HG02943 (cell line): ENCODE measurements around the gene CCNB1IP1.
"Not testable (repeated sequence)": the region's sequence is repeated elsewhere in the genome, so short reads cannot be mapped to it uniquely, and the experiment has no call there.

Source experiments
- ATAC-seq: cut with Tn5 transposase; IDR thresholded peaks from one replicate; pipeline ENCODE4 v1.9.1; 2021; ENCODE audit warnings: mild to moderate bottlenecking, low read depth, moderate library complexity; ENCODE audit not compliant: unreplicated experiment

The CCNB1IP1 gene

GRCh38 chr14:20333494-20333841 lies 389 bp upstream of the CCNB1IP1 start:
- ATAC-seq, result no peak

GRCh38 chr14:20332431-20332787 lies 670 bp downstream of the CCNB1IP1 start:
- no peak for ATAC-seq

- ATAC-seq, result no peak
Measured at GRCh38 chr14:20331053-20331613, 1.9 kb downstream of the CCNB1IP1 start.

GRCh38 chr14:20329355-20329754 lies 3.7 kb downstream of the CCNB1IP1 start:
- ATAC-seq, result no peak

GRCh38 chr14:20328705-20329104 lies 4.4 kb downstream of the CCNB1IP1 start:
- ATAC-seq, result no peak

- ATAC-seq, result no peak
Measured at GRCh38 chr14:20327005-20327869, 5.8 kb downstream of the CCNB1IP1 start.

GRCh38 chr14:20317720-20318119 lies 15.4 kb downstream of the CCNB1IP1 start:
- ATAC-seq, result no peak

- no peak for ATAC-seq
Measured at GRCh38 chr14:20314026-20314425, 19.1 kb downstream of the CCNB1IP1 start.

GRCh38 chr14:20306079-20306423 lies 27.0 kb downstream of the CCNB1IP1 start:
- ATAC-seq, result no peak

GRCh38 chr14:20305265-20306078 lies 27.6 kb downstream of the CCNB1IP1 start, which contains the start of gene TTC5:
Gene TTC5 (minus strand): TSS chr14:20305951. CDS start chr14:20305937, 14 bp downstream.
- peak; percentile 97 for ATAC-seq

GRCh38 chr14:20302042-20302755 lies 30.9 kb downstream of the CCNB1IP1 start:
- no peak for ATAC-seq

GRCh38 chr14:20295067-20295466 lies 38.0 kb downstream of the CCNB1IP1 start:
- peak; percentile 74 for ATAC-seq

- ATAC-seq, result no peak
Measured at GRCh38 chr14:20294636-20295035, 38.4 kb downstream of the CCNB1IP1 start.

GRCh38 chr14:20281998-20282397 lies 51.1 kb downstream of the CCNB1IP1 start:
- ATAC-seq, result not testable (repeated sequence)

GRCh38 chr14:20280265-20280664 lies 52.8 kb downstream of the CCNB1IP1 start:
- ATAC-seq, result not testable (repeated sequence)

- ATAC-seq, result no peak
Measured at GRCh38 chr14:20278414-20278813, 54.7 kb downstream of the CCNB1IP1 start.

GRCh38 chr14:20277409-20277808 lies 55.7 kb downstream of the CCNB1IP1 start:
- no peak for ATAC-seq

GRCh38 chr14:20274062-20274461 lies 59.0 kb downstream of the CCNB1IP1 start:
- no peak for ATAC-seq

GRCh38 chr14:20264361-20264760 lies 68.7 kb downstream of the CCNB1IP1 start:
- ATAC-seq, result not testable (repeated sequence)

GRCh38 chr14:20262642-20263128 lies 70.4 kb downstream of the CCNB1IP1 start:
- no peak for ATAC-seq
